KBM-7 (cell line): ENCODE measurements around the gene PRELID3B.
"Not testable (repeated sequence)": the region's sequence is repeated elsewhere in the genome, so short reads cannot be mapped to it uniquely, and the experiment has no call there.

Experiments
- DNase-seq: peaks from one replicate; pipeline ENCODE4 v3.0.0-alpha.2; 2015
- in situ Hi-C: fragments of 300-500 bp; cut with MboI; formaldehyde crosslinking; loops from 2 replicates; pipeline ENCODE4 v1.14.3; 2020; ENCODE audit warnings: low sequenced_read_pairs, low pct_unique_long_range_greater_than_20kb, mixed read lengths

The PRELID3B gene

DNA sequence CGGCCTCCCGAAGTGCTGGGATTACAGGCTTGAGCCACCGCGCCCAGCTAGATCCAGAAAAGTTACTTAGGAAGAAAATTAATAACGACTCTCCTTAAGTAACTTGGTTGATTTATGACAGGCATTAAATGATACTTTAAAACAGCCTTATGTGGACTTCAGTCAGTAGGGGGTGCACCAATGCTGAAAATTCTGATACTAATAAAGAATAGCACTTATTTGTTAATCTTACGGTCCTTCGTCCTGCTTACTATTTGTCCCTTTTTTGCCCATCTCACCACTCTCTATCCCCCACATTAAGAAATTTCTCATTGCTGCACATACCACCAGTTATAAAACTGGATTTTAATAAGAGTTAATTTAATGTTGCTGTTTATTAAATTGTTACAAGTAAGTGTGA lies 12.7 kb upstream of the PRELID3B start:
- DNase-seq: no peak
- in situ Hi-C loops: no loop called here

DNA sequence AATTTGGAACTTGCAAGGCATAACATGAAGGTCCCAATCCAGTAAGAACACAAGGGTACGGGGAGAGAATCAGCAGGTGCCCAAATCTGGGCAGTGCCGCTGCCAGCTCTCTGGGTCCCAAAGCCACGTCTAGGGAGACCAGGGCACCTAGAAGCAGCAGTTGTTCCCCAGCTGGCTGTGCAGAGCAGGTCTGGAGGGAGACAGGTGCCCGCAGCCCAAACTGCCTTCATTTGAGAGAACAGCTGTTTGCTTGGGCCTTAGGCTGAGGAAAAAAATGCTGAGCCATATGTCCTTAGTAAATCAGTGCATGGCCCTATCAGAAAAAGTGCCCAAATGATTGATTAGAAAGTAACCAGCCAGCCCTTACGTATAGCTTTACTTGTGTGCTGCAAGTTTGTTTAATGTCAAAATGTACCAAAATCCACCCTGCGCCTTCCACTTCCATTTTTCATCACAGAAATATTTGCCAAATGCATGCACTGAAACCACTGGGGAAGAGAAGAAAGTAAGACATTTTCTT lies 9.1 kb upstream of the PRELID3B start:
- no peak for DNase-seq
- in situ Hi-C loops: no loop called here

DNA sequence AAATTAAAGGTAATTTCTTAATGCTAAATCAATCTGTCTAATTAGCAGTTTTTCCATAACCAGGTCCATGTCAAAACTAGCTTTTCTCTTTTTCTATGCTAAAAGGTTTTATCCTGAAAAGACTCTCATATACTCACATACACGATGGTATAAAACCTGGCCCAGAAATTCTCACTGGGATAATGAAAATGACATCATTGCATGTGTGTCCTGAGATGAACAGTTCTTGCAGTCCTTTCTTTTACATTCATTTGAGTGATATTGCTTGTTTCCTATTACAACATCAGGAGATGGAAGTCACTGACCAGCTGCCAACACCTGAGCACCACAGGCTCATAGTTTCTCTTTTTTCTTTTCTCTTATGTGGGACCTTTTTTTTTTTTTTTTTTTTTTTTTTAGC lies 7.9 kb upstream of the PRELID3B start:
- in situ Hi-C loops: no loop called here
- no peak for DNase-seq

DNA sequence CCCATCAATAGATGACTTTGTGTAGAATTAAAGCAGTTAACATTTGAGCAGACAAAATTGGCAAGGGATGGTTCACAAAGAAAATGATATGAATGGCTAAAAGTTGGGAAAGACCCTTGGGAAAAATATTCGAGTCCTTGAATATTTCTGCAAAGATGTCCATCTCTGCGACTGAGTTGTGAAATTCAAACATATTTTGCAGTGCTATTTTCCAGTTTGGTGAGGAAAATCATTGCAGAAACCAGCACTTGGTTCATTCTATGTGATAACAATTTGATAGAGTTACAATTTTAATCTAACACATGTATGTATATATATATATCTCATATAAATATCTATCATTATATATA lies 6.1 kb upstream of the PRELID3B start:
- DNase-seq: no peak
- in situ Hi-C loops: no loop called here

DNA sequence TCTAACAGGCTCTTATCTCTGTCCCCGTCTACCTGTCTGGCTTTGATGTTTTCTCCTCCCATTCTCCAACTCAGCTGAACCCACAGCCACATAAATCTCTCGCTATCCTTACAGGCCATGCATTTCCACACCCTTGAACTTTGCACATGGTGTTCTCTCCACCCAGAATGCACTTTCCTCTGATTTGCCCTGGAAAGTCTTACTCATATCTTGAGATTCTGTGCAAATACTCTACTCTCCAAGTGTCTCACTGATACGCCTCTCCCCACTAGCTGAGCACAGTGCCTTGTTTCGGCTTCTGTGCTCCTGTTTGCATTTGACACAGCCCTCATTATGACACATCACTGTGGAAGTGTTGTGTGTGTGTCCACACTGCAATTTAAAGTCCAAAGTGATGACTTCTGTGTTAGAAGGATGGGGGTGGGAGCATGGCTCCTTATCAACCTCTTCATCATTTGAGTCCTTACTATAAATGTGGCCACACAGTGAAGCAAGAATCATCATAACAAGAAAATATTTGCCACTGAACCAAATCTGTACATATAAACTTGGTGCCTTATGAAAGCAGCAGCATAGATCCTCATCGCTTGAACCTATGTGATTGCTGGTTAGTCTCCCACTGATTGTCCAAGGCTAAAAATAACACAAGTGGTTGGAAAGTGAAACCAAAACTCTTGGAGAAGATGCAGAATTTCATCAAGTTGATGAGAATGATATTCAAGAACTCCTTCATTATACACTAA lies 5.5 kb upstream of the PRELID3B start:
- in situ Hi-C loops: no loop called here
- DNase-seq: no peak

DNA sequence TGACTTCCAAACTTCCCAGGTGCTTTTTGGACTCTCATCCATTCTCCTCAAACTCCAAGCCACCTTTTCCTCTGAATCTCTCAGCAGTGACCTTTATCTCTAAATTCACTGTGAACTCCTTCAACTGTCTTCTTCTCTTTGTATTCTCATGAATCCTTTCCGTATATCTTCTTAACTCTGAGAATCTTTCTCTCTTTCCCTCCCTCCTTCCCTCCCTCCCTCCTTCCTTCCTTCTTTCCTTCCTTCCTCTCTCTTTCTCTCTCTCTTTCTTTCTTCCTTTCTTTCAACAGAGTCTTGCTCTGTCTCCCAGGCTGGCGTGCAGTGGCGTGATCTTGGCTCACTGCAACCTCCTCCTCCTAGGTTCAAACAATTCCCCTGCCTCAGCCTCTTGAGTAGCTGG lies 4.3 kb upstream of the PRELID3B start:
- DNase-seq: no peak
- in situ Hi-C loops: no loop called here

DNA sequence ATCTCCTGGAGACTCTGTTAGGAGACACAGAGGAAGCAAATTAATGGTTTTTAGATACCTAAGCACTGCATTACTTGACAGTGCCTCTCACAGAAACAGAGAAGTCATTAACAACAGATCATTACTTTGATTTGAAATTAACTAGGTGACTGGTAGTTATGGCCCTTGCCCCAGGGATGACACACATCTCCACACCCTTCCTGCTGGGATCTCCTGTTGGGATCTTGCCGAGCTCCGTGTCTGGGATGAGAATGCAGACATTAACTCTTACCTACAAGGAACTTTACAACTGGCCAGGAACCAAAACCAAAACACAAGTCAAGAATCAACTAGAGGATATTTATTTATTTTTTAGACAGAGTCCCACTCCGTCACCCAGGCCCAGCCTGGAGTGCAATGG lies 2.2 kb upstream of the PRELID3B start:
- in situ Hi-C loops: no loop called here
- no peak for DNase-seq

DNA sequence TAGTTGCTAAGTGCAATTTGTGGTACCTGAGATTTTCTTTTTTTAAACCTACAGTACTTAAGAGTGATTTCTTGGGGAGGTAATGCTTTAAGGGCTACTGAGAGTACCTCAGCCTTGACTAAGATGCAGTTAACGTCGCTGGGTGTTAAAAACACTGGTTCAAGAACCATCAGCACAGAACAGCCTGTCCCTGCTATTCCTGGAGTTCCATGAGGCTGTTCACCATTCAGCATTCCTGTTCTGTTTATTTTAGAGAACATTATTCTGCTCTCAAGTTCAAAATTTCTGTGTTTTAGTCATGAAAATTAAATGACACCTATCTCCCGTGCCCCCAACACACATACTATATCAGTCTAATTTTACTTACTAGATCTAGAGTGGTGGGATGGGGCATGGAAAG lies 1.7 kb upstream of the PRELID3B start:
- in situ Hi-C loops: no loop called here
- no peak for DNase-seq

DNA sequence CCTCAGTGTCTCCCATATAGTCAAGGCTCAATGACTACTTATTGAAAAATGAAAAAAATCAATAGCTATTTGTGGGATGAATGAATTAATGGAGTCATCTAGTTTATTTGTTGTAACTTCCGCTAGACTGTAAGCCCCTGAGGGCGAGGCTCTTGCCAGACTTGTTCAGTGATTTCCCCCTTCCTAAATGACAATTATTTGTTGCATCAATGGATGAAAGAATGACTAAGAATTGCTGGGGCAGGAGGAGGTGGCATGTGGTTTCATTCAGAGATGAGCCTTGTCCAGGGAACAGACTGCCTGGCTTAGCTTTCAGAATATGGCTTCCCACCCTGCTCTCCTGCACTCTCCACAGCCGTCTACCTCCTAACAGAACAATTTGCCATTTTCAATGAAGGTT lies 1.1 kb upstream of the PRELID3B start:
- in situ Hi-C loops: no loop called here
- no peak for DNase-seq

DNA sequence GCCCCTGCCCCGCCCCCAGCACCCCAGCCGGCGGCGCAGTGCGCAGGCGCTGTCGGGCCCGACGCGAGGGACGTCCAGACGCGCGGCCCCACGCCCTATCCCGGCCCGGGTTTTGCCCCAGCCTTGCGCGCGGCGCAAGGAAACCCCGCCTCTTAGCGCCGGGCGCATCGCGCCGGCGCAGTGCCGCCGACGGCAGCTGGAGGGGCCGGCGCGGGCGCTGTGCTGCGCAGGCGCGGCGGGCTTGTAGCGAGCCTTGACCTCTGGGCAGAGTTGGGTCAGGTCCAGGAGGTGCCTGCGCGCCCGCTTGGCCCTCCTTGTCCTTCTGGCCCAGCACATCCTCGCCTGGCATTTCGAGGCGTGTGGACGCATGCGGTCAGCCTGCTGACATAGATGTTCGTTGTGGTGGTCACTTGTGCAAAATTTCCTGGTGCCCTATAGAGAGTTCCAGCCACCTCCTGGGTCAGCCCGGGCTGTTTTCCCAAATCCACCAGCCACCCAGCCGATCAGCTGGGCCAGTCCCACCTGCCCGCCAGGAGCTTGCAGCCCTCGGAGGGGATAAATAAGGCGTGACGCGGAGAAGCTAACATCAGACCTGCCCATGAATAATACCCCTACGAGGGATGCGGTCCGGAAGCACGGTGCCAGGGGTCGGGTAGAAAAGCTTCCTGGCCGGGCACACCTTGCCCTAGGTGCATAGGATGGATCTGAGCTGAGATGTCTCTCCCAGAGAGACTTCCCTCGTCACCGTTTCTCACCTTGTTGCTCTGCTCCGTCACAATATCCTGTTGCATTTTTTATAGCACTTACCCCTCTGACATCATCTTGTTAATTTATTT lies 428 bp upstream of the PRELID3B start:
- in situ Hi-C loops: no loop called here
- DNase-seq: peak; percentile 88

DNA sequence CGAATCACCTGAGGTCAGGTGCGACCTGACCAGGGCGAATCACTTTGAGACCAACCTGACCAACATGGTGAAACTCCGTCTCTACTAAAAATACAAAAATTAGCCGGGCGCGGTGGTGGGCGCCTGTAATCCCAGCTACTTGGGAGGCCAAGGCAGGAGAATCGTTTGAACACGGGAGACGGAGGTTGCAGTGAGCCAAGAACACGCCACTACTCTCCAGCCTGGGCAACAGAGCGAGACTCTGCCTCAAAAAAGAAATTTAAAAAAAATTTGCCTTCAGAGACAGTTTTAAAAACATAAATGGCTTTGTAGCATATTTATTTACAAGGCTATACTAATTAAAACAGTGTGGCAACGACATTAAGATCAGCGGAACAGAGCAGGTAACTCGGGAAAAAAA lies 1.1 kb downstream of the PRELID3B start:
- DNase-seq, in situ Hi-C loops: not testable (repeated sequence)

DNA sequence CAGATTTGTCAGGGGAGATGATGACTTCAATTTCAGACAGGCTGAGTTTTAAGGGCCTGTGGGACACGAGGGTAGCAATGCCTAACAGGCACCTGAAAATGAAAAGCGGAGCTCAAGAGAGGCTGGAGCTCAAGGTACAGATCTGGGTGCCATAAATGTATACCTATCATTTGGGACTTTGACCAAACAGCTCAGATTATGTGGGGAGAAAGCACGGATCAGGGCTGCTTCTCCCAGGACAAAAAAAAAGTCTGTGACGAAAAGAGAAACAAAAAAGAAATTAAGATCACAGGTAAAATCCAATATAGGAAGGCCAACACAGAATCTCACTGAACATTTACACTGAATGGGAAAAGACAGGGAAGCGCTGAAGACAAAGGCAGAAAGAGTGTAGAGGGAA lies 1.9 kb downstream of the PRELID3B start:
- DNase-seq: no peak
- in situ Hi-C loops: no loop called here

DNA sequence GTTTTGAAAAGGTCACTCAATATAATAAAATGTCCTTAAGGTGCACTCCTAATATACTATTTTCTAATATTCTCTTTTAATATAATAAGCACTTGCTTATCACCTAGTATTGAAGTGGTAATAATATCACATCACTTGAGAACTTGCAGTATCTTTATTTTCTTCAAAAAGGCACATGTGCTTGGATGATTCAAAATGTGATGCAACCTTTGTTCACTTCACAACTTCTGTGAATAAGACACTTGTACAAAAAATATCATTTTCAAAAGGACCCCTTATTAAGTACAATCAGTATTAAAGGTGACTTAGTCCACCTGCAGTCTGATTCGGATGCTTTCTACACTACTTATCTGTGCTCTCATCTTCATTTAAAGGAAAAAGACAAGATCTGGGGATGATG lies 3.4 kb downstream of the PRELID3B start:
- in situ Hi-C loops: no loop called here
- no peak for DNase-seq

DNA sequence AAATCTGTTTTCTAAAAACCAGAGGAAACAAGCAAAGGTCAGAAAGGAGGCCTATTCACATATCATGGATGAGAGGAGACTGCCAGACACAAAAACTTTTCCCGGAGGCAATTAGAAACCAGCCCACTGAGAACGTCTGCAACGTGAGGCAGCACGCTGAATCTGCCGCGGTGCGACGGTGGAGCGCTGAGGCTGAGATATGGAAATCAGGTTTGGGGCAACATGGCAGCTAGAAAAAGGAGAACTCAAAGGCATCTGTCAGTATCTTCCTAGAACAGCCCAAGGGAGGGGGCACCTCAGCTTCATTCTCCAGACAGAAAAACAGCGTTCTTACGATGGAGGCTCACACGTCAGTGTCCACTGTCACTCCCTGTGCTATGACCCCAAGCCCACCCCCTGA lies 5.2 kb downstream of the PRELID3B start:
- in situ Hi-C loops: no loop called here
- DNase-seq: no peak

DNA sequence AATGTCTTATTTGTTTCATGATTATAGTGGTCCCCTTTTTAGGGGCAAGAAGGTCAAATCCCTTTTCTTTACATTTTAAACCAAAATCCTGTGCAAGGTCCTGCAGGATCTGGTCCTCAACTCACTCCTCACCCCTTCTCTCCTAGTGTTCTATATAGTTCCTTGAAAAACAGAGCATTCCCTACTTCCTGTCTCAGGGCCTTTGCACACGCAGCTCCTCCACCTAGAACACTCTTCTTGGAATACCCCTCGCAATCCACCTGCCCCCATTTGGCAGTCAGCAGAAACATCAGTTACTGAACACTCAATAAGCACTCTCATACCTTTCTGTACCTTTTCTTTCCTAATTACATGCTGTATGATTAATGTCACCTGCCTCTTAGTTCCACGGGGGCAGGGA lies 7.2 kb downstream of the PRELID3B start:
- in situ Hi-C loops: no loop called here
- DNase-seq: no peak

DNA sequence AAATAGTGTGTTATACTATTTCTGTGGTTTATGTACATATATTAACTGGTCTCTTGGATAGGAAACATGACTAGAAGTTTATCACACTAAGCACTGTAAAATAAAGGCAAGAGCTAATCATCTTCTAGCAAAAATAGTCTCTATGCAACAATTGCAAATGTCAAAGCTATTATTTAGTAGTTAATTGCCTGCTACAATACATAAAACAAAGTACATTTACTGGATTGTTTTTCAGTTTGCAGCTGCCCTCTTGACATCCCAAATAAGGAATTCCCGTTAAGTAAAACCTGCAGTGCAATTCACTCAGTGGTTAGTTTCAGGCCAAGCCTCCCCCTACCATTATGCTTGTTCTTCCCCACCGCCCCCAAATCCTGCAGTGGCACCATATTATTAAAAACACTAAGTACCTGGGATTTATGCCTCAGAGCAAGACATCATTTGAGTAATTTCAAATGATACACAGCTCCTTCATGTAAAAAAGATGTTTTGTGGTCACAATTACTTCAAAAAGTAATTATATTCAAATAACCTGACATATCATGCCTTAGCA lies 8.9 kb downstream of the PRELID3B start:
- in situ Hi-C loops: no loop called here
- no peak for DNase-seq

DNA sequence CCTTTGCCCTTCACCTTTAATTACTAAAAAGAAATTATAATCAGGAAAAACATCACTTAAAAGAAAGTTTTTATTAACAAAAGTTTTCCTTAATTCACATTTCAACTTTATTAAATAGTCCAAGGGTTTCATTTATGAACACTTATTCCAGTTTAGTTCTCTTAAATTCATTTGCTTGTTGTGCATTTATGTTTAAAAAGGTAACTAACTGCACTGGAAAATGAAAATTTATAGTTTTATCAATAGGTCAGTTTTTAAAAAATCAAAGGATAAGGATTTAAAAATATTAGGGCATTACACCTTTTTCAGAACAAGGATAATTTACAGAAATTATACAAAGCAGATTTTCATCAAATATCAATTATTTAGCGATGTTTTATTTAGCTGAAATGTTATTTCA lies 9.5 kb downstream of the PRELID3B start:
- in situ Hi-C loops: no loop called here
- DNase-seq: no peak

DNA sequence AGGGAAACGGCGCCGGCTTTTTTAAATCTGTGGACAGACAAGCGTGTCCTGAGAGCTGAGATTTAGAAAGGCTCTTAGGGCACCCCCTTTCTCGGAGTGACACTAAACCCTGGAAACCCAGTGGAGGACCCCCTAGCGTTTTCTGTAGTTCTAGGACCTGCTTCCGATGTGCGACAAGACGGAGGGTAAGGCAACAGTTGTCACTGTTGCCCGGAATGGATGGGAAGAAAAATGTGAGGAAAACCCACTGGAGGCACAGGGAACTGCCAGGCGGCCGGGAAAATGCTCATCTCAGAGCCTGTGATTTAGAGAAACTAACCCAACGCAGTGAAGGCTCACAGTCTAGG lies 9.9 kb downstream of the PRELID3B start:
- DNase-seq: no peak
- in situ Hi-C loops: no loop called here

DNA sequence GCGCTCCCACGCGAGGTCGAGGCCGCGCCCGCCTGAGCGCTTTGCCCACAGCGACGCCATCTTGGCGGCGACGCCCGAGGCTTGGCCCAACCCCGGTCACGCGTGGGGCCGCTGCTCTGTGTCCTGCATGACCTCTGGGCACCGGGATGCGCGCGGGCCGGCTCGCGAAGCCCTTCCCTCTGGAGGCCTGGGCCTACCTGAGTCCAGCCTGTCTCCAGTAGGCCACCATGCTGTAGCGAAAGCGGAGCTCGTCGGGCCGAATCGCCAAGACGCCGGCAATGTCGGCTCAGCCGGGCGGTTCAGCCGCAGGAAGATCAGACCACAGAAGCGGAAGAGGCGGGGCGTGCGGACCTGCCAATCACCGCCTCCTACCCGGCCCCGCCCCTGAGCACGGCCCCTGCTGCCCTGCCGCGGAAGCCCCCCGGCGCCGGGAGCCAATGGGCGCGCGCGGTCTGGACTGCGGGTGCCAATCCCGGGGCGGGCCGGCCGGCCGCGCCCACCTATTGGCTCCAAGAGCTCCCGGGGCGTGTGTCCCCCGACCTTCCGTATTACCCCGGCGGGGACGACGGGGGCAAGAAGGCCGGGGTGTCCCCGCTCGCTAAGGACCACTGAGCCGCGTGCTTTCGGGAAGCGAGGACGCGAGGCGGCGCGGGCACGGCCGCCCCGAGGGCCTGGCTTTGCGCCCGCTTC lies 10.4 kb downstream of the PRELID3B start, which contains the start of gene ATP5F1E:
Gene ATP5F1E (minus strand): TSS at position 313 of the 690 bp plus-strand sequence. CDS start 84 bp downstream, at position 229.
- in situ Hi-C loops: no loop called here
- peak; percentile 98 for DNase-seq

DNA sequence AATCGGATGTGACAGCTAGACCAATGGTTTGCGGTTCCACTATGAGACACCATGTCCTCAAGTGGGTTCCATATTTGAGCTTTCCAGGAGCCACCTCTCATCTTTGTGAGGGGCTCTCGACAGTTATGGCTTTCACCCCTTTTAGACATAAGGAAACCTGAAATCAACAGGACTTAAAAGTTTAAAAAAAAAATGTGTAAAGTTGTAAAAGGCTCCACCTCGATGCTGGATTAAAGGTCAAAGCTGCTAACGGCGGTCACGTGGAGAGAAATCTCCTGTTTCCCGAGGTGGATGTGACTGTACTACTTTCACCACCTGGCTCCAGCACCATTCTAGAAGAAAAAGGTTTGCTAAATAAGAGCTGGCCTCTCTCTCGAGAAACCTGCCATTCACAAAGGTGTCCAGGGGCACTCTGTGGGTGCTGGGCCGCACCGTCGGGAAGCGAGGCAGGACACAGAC lies 11.0 kb downstream of the PRELID3B start:
- no peak for DNase-seq
- in situ Hi-C loops: no loop called here
